ENCODE data around the gene SPEG. TPM values are rescaled to one million over a fixed set of nuclear protein-coding genes. Genes with fewer than 3 reads are reported as not detected.

Gene SPEG
- total and polyA plus RNA-seq, 2 donors (not counting 3 experiments of a cell fraction or from before 2014, with no cell fraction given): 0.84 to 3.5 TPM

GRCh38 chr2:219467736-219468075 lies 33.1 kb downstream of the SPEG start:
- H3K27me3 ChIP-seq (ENCODE audit: control insufficient read depth in 2 of 2, insufficient read depth in 2 of 2, low read length in 2 of 2): no peaks in the 10 kb centered on the region
- no peaks in the 10 kb centered on the region for H3K79me2 ChIP-seq (ENCODE audit: control insufficient read depth, insufficient read depth, low read length)
- no peaks in the 10 kb centered on the region for H3K4me1 ChIP-seq (ENCODE audit: control insufficient read depth, extremely low read depth, insufficient read depth, low read length)
- H4K20me1 ChIP-seq (replicated peaks; ENCODE audit: control insufficient read depth, extremely low read depth, insufficient read depth, low read length): no peaks in the 10 kb centered on the region
- H3K9me3 ChIP-seq (replicated peaks; ENCODE audit: control insufficient read depth, insufficient read depth, low read length): no peaks in the 10 kb centered on the region
- no TSS peak for BruUV-seq (replicated peaks)
- H3K27ac ChIP-seq (ENCODE audit: insufficient read depth, low read depth, low read length): no peak overlapping the region
- H3K36me3 ChIP-seq (ENCODE audit: control insufficient read depth in 2 of 2, extremely low read depth in 1 of 2, insufficient read depth in 2 of 2, low read length in 2 of 2): no peaks in the 10 kb centered on the region
- ChIA-PET POLR2A (no interaction called here), CTCF (interaction anchor here (1.3 to 3.0 kb wide), 5 partner anchors 8 to 62 kb away, joined by 3 to 12 read pairs (median 7); no protein-coding TSS in a partner anchor)
- no peak for DNase-seq (ENCODE audit: low read depth, low spot score)
- no peak for TF ChIP-seq FOS (IDR thresholded peaks at IDR 0.05; ENCODE audit: borderline replicate concordance, insufficient read depth, low read length)
- no peak overlapping the region for H2AFZ ChIP-seq (ENCODE audit: low read depth, low read length)
- intact Hi-C loops (cut with micrococcal nuclease): no loop called here
- dilution Hi-C loops (cut with MboI; ENCODE audit: extremely low pct_ligation_motif_present, low sequenced_read_pairs): no loop called here
- no peak overlapping the region for H3K4me2 ChIP-seq (ENCODE audit: insufficient read depth, low read length)
- no peak overlapping the region for H3K9ac ChIP-seq (replicated peaks; ENCODE audit: extremely low read depth, insufficient read depth, low read length)
- no peak for FAIRE-seq
- H3K9me1 ChIP-seq (replicated peaks; ENCODE audit: control insufficient read depth, extremely low read depth, insufficient read depth, low read length): no peaks in the 10 kb centered on the region
- H3K4me3 ChIP-seq (replicated peaks in 1 of 3; ENCODE audit: insufficient read depth in 1 of 3, low read depth in 1 of 3, low read length in 3 of 3): no peak overlapping the region

GRCh38 chr2:219468410-219469185 lies 34.0 kb downstream of the SPEG start:
- POLR2A ChIA-PET: no interaction called here
- no TSS peak for BruUV-seq (replicated peaks)
- Histone ChIP-seq H3K9ac (replicated peaks; ENCODE audit: extremely low read depth, insufficient read depth, low read length) (no peak overlapping the region), H3K36me3 (ENCODE audit: control insufficient read depth in 2 of 2, extremely low read depth in 1 of 2, insufficient read depth in 2 of 2, low read length in 2 of 2) (no peaks in the 10 kb centered on the region), H3K27me3 (ENCODE audit: control insufficient read depth in 2 of 2, insufficient read depth in 2 of 2, low read length in 2 of 2) (no peaks in the 10 kb centered on the region), H3K9me3 (replicated peaks; ENCODE audit: control insufficient read depth, insufficient read depth, low read length) (no peaks in the 10 kb centered on the region), H4K20me1 (replicated peaks; ENCODE audit: control insufficient read depth, extremely low read depth, insufficient read depth, low read length) (no peaks in the 10 kb centered on the region), H3K27ac (ENCODE audit: insufficient read depth, low read depth, low read length) (no peak overlapping the region), H3K79me2 (ENCODE audit: control insufficient read depth, insufficient read depth, low read length) (no peaks in the 10 kb centered on the region), H2AFZ (ENCODE audit: low read depth, low read length) (no peak overlapping the region), H3K4me2 (ENCODE audit: insufficient read depth, low read length) (no peak overlapping the region), H3K4me3 (replicated peaks in 1 of 3; ENCODE audit: insufficient read depth in 1 of 3, low read depth in 1 of 3, low read length in 3 of 3) (no peak overlapping the region), H3K9me1 (replicated peaks; ENCODE audit: control insufficient read depth, extremely low read depth, insufficient read depth, low read length) (no peaks in the 10 kb centered on the region), H3K4me1 (ENCODE audit: control insufficient read depth, extremely low read depth, insufficient read depth, low read length) (no peaks in the 10 kb centered on the region)
- FAIRE-seq (no peak), DNase-seq (ENCODE audit: low read depth, low spot score) (no peak)
- no peak for TF ChIP-seq JUN (IDR thresholded peaks at IDR 0.05; ENCODE audit: borderline replicate concordance, insufficient read depth, insufficient read length, low read depth)
- intact Hi-C loops (cut with micrococcal nuclease) (no loop called here), dilution Hi-C loops (cut with MboI; ENCODE audit: extremely low pct_ligation_motif_present, low sequenced_read_pairs) (no loop called here)
- CTCF ChIA-PET: interaction anchor here (1.3 to 3.0 kb wide), 5 partner anchors 9 to 61 kb away, joined by 3 to 12 read pairs (median 7); no protein-coding TSS in a partner anchor
